ENCODE results near the gene RASL11A.
"Not testable (repeated sequence)": the region's sequence is repeated elsewhere in the genome, so short reads cannot be mapped to it uniquely, and the experiment has no call there.

RASL11A gene

GRCh38 chr13:27270594-27271520 is at the start of gene RASL11A:
Gene RASL11A (plus strand): TSS chr13:27270830. CDS start chr13:27270945, 115 bp downstream.
- DNase-seq, result peak; percentile 84

- DNase-seq, result not testable (repeated sequence)
Measured at GRCh38 chr13:27222100-27222499, 48.5 kb upstream of the RASL11A start.

- no peak for DNase-seq
Measured at GRCh38 chr13:27226991-27227390, 43.6 kb upstream of the RASL11A start.

- DNase-seq, result no peak
Measured at GRCh38 chr13:27228131-27228530, 42.5 kb upstream of the RASL11A start.

- DNase-seq, result no peak
Measured at GRCh38 chr13:27229642-27230041, 41.0 kb upstream of the RASL11A start.

- DNase-seq, result no peak
Measured at GRCh38 chr13:27233964-27234363, 36.7 kb upstream of the RASL11A start.

GRCh38 chr13:27236478-27236877 is 34.2 kb upstream of the RASL11A start:
- DNase-seq, result no peak

- no peak for DNase-seq
Measured at GRCh38 chr13:27242702-27243101, 27.9 kb upstream of the RASL11A start.

GRCh38 chr13:27245610-27246009 is 25.0 kb upstream of the RASL11A start:
- no peak for DNase-seq

- DNase-seq, result no peak
Measured at GRCh38 chr13:27250833-27251165, 19.8 kb upstream of the RASL11A start.

- DNase-seq, result peak; percentile 95
Measured at GRCh38 chr13:27251166-27252091, 19.2 kb upstream of the RASL11A start, which contains the start of gene RPL21. Gene RPL21 (plus strand): TSS chr13:27251558. CDS start chr13:27253777, 2,219 bp downstream.

GRCh38 chr13:27252467-27252866 is 18.2 kb upstream of the RASL11A start:
- DNase-seq, result no peak

GRCh38 chr13:27257233-27257568 is 13.4 kb upstream of the RASL11A start:
- DNase-seq, result no peak

GRCh38 chr13:27257648-27258253 is 12.9 kb upstream of the RASL11A start:
- DNase-seq, result no peak

- no peak for DNase-seq
Measured at GRCh38 chr13:27258637-27259386, 11.8 kb upstream of the RASL11A start.

GRCh38 chr13:27259831-27260230 is 10.8 kb upstream of the RASL11A start:
- no peak for DNase-seq

- DNase-seq, result peak; percentile 74
Measured at GRCh38 chr13:27261396-27261795, 9.2 kb upstream of the RASL11A start.

- DNase-seq, result no peak
Measured at GRCh38 chr13:27263438-27263837, 7.2 kb upstream of the RASL11A start.

- DNase-seq, result no peak
Measured at GRCh38 chr13:27264181-27264580, 6.4 kb upstream of the RASL11A start.

- no peak for DNase-seq
Measured at GRCh38 chr13:27264648-27265047, 6.0 kb upstream of the RASL11A start.

GRCh38 chr13:27266917-27267316 is 3.7 kb upstream of the RASL11A start:
- DNase-seq, result no peak

- no peak for DNase-seq
Measured at GRCh38 chr13:27267596-27267995, 3.0 kb upstream of the RASL11A start.

Data from EL (cell line).